Left lung (tissue), 10 donors: Measurements from ENCODE around the gene B3GALT4. TPM values are rescaled to one million over a fixed set of nuclear protein-coding genes. Genes with fewer than 3 reads are reported as not detected.
"Not testable (repeated sequence)": the region's sequence is repeated elsewhere in the genome, so short reads cannot be mapped to it uniquely, and the experiment has no call there.

ENCODE experiments used
- ATAC-seq: fragments of 200-7000 bp; cut with Tn5 transposase; one replicate; pipeline ENCODE4 v1.9.1; 2020; ENCODE audit warnings: moderate library complexity
- DNase-seq, 4 donors: peaks; one replicate each; pipeline ENCODE4 v3.0.0-alpha.2; 2013 to 2020
- H3K27ac ChIP-seq, 2 donors: fragments of 200-600 bp; sonication (generic) in 1 of 2; one replicate each; pipeline versions ENCODE4 v1.5.0 to v1.8.0; 2020 to 2021
- H3K27me3 ChIP-seq, 2 donors: fragments of 200-600 bp; sonication (generic) in 1 of 2; one replicate each; pipeline versions ENCODE4 v1.5.0 to v1.8.0; 2020 to 2021
- H3K36me3 ChIP-seq, 2 donors: fragments of 200-600 bp; sonication (generic) in 1 of 2; one replicate each; pipeline versions ENCODE4 v1.5.0 to v1.8.0; 2020 to 2021
- H3K4me1 ChIP-seq, 2 donors: fragments of 200-600 bp; one replicate each; pipeline ENCODE4 v1.8.0; 2021
- H3K4me3 ChIP-seq, 2 donors: fragments of 200-600 bp; sonication (generic) in 1 of 2; one replicate each; pipeline versions ENCODE4 v1.5.0 to v1.8.0; 2020 to 2021; ENCODE audit warnings: mild to moderate bottlenecking in 1 of 2
- H3K9me3 ChIP-seq, 2 donors: fragments of 200-600 bp; sonication (generic) in 1 of 2; one replicate each; pipeline versions ENCODE4 v1.5.0 to v1.8.0; 2020 to 2021
- CTCF ChIP-seq, 2 donors: fragments of 200-600 bp; sonication (generic) in 1 of 2; IDR thresholded peaks; one replicate each; pipeline versions ENCODE4 v1.5.0 to v1.8.0; 2021; ENCODE audit warnings: antibody characterized with exemption in 2 of 2
- intact Hi-C, 2 donors: fragments of 100-400 bp; cut with DNase I; formaldehyde crosslinking; loops; one replicate each; pipeline versions ENCODE4 v1.11.2 to v1.14.2; 2022
- polyA plus RNA-seq, 6 donors: library from polyadenylated mRNA; unstranded; fragments of 120-200 nt; gene quantifications; one replicate each; pipeline ENCODE4 v1.2.1, GENCODE V29; 2013; ENCODE audit not compliant: insufficient read length in 6 of 6
- total RNA-seq, 2 donors: library from RNA; stranded (reverse); fragmentation: NEBNext Ultra II Directional; extraction: Animal tissue kit (Norgen Biotek cat#: 25700); gene quantifications; one replicate each; pipeline ENCODE4 v1.2.1, GENCODE V29; 2021
- donor health status: DM: no; HTN: yes; CAD: no.
- donor health status: DM: no; HTN: no; CAD: no.

B3GALT4 gene
- total and polyA plus RNA-seq, 8 donors, result 3.5 to 12.9 (median 4.3) TPM

- intact Hi-C loops, result no loop called here
- H3K27me3 ChIP-seq, result no peaks in the 10 kb centered on the region
- H3K36me3 ChIP-seq, result peaks cover 0 to 63% of the 10 kb centered on the region in 2 donors
- no peaks in the 10 kb centered on the region for H3K9me3 ChIP-seq
- no peak for TF ChIP-seq CTCF (IDR thresholded peaks at IDR 0.05)
- H3K4me1 ChIP-seq, result peaks cover 41 to 57% of the 10 kb centered on the region in 2 donors
- H3K4me3 ChIP-seq, result peak within 1 kb of the TSS; percentile 69 to 87
- peak; percentile 92 for ATAC-seq
- peak; percentile 91 to 98 (median 96) for DNase-seq
- H3K27ac ChIP-seq, result peak within 1 kb of the TSS; percentile 94 to 98
These were observed 5.3 kb upstream of the B3GALT4 start, which contains the start of the genes RPS18 and VPS52 for GRCh38 chr6:33271468-33272274. Gene RPS18, plus strand, starts transcription at chr6:33272075. Its CDS starts 45 bp downstream, at chr6:33272120. Gene VPS52, minus strand, starts transcription at chr6:33271876. Its CDS starts 201 bp downstream, at chr6:33271675.

GRCh38 chr6:33272275-33273128, 4.4 kb upstream of the B3GALT4 start:
- ATAC-seq (peak; percentile 5), DNase-seq (no peak)
- intact Hi-C loops, result no loop called here
- no peak for TF ChIP-seq CTCF (IDR thresholded peaks at IDR 0.05)
- H3K4me1 ChIP-seq, result peaks cover 41 to 64% of the 10 kb centered on the region in 2 donors
- H3K4me3 ChIP-seq, result peak overlapping the region; percentile 69 to 87
- H3K27me3 ChIP-seq, result no peaks in the 10 kb centered on the region
- H3K36me3 ChIP-seq, result peaks cover 0 to 56% of the 10 kb centered on the region in 2 donors
- H3K27ac ChIP-seq, result peak overlapping the region; percentile 94 to 98
- no peaks in the 10 kb centered on the region for H3K9me3 ChIP-seq

DNA sequence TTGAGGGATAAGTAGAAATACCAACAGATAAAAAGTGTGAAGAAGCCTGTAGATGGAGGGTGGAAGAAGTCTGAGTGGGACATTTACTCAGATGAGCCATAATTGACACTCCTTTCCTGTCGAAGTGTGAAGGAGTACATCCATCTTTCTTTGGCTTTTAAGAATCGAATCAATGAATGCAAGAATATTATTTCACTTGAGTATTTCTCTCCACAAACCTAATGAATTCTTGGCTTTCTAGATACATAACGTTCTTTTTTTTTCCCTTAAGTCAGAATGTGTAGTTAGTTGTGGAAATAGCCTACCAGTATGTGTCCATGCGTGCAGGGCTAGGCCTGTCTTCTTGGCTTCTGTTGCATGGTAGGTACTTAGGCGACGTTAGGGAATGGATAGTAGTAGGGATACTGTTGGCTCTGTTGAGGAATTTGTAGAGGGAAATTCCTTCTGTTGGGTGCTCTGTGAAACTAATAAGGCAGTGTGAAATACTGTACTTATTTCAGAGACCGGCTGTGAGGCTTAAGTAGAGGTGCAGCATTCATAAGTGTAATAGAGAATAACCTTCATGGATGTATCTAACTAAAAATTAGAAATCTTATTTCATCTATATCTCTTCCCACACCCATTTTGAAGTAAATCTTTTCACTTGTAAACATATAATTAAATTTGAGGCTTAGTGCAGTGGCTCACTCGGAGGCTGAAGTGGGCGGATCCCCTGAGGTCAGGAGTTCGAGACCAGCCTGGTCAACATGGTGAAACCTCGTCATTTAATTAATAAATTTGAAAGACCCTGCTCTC, 3.6 kb upstream of the B3GALT4 start:
- intact Hi-C loops, result no loop called here
- H3K36me3 ChIP-seq, result peaks cover 0 to 53% of the 10 kb centered on the region in 2 donors
- DNase-seq, result no peak
- peak overlapping the region; percentile 69 to 87 for H3K4me3 ChIP-seq
- no peaks in the 10 kb centered on the region for H3K9me3 ChIP-seq
- no peaks in the 10 kb centered on the region for H3K27me3 ChIP-seq
- ATAC-seq, result no peak
- TF ChIP-seq CTCF (IDR thresholded peaks at IDR 0.05), result no peak
- peaks cover 41 to 72% of the 10 kb centered on the region in 2 donors for H3K4me1 ChIP-seq
- H3K27ac ChIP-seq, result peak overlapping the region in 1 of 2 donors; percentile 94

DNA sequence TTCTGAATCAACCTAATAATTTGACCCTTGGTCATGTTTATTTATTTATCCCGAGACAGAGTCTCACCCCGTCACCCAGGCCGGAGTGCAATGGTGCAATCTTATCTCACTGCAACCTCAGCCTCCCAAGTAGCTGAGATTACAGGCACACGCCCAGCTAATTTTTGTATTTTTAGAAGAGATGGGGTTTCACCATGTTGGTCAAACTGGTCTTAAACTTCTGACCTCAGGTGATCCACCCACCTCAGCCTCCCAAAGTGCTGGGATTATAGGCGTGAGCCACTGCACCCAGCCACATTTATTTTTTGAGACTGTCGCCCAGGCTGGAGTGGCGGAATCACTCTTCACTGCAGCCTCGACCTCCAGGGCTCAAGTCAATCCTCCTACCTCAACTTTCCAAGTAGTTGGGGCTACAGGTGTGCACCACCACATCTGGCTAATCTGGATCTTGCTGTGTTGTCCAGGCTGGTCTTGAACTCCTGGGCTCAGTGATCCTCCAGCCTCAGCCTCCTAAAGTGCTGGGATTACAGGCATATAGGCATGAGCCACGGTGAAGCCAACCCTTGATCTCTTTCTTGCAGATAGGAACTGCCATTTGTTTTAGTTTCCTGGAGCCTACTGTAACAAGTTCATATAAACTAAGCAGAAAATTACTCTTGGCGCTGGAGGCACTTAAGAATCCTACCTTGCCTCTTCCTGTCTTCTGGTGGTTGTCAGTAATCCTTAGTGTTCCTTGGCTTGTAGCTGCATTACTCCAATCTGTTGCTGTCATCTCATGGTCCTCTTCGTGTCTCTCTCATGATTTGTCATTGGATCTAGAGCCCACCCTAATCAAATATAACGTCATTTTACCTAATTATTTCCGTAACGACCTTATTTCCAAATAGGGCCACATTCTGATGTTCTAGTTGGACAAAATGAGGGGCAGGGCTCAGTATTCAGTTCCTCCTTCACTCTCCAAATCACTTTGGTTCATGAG, 2.7 kb upstream of the B3GALT4 start:
- intact Hi-C loops, result no loop called here
- Histone ChIP-seq H3K27ac (no peak overlapping the region), H3K4me3 (peak overlapping the region in 1 of 2 donors; percentile 87), H3K9me3 (no peaks in the 10 kb centered on the region), H3K4me1 (peaks cover 41 to 81% of the 10 kb centered on the region in 2 donors), H3K27me3 (no peaks in the 10 kb centered on the region), H3K36me3 (peaks cover 0 to 53% of the 10 kb centered on the region in 2 donors)
- no peak for DNase-seq
- TF ChIP-seq CTCF (IDR thresholded peaks at IDR 0.05), result no peak
- ATAC-seq, result no peak

- ATAC-seq, intact Hi-C loops, H3K9me3 ChIP-seq, DNase-seq, H3K27me3 ChIP-seq: not testable (repeated sequence)
- Histone ChIP-seq H3K4me3 (peak overlapping the region in 1 of 2 donors; percentile 87), H3K4me1 (peaks cover 34 to 78% of the 10 kb centered on the region in 2 donors), H3K36me3 (peaks cover 0 to 69% of the 10 kb centered on the region in 2 donors), H3K27ac (peak overlapping the region; percentile 91 to 98)
These were observed 935 bp upstream of the B3GALT4 start for GRCh38 chr6:33275795-33276580.
